WTC11 (cell line): Measurements from ENCODE around the gene INO80B. TPM values are rescaled to one million over a fixed set of nuclear protein-coding genes. Genes with fewer than 3 reads are reported as not detected.

Experiments
- ATAC-seq: fragments of 200-7000 bp; cut with Tn5 transposase; 2 replicates; pipeline ENCODE4 v1.10.0; 2021; ENCODE audit warnings: mild to moderate bottlenecking, moderate library complexity
- CTCF ChIA-PET: fragments of 300-600 bp; sonication (Branson Sonifier 250); formaldehyde crosslinking; loops from one replicate; lab custom pipeline; 2021; ENCODE audit warnings: antibody characterized with exemption; lab: Charles Lee
- POLR2A ChIA-PET: fragments of 350-600 bp; sonication (Branson Sonifier 250); formaldehyde crosslinking; loops from one replicate; lab custom pipeline; 2021; ENCODE audit warnings: antibody characterized with exemption; lab: Charles Lee
- DNase-seq: peaks from one replicate; pipeline ENCODE4 v3.0.0; 2021; ENCODE audit warnings: low spot score
- H3K27ac Mint-ChIP-seq: 2 replicates; pipeline ENCODE4 v1.8.0; 2021; ENCODE audit warnings: mixed read lengths
- H3K27me3 Mint-ChIP-seq: 2 replicates; pipeline ENCODE4 v1.8.0; 2021; ENCODE audit warnings: low read depth, mild to moderate bottlenecking, moderate library complexity, mixed read lengths
- H3K36me3 Mint-ChIP-seq: 2 replicates; pipeline ENCODE4 v1.8.0; 2021; ENCODE audit warnings: mixed read lengths
- H3K4me1 Mint-ChIP-seq: 2 replicates; pipeline ENCODE4 v1.8.0; 2022; ENCODE audit warnings: mixed read lengths
- H3K4me3 Mint-ChIP-seq: 2 replicates; pipeline ENCODE4 v1.8.0; 2021; ENCODE audit warnings: mild to moderate bottlenecking, moderate library complexity, mixed read lengths
- H3K9me3 Mint-ChIP-seq: 2 replicates; pipeline ENCODE4 v1.8.0; 2021; ENCODE audit warnings: mixed read lengths
- ARID4B ChIP-seq: sonication (generic); formaldehyde crosslinking; IDR thresholded peaks from 2 replicates; pipeline ENCODE4 v1.8.0; 2023; ENCODE audit warnings: missing genetic modification reagents, mild to moderate bottlenecking, borderline replicate concordance
- ATF1 ChIP-seq: sonication (generic); formaldehyde crosslinking; IDR thresholded peaks from 2 replicates; pipeline ENCODE4 v1.8.1; 2023; ENCODE audit warnings: mild to moderate bottlenecking, moderate library complexity, missing genetic modification reagents
- CDX4 ChIP-seq: fragments of 250-450 bp; sonication (Bioruptor Pico); IDR thresholded peaks from 2 replicates; pipeline ENCODE4 v1.9.0; 2021; ENCODE audit warnings: moderate library complexity, mild to moderate bottlenecking, inconsistent platforms, borderline replicate concordance
- CREB1 ChIP-seq: sonication (generic); formaldehyde crosslinking; IDR thresholded peaks from 2 replicates; pipeline ENCODE4 v1.8.0; 2023; ENCODE audit warnings: mild to moderate bottlenecking, missing genetic modification reagents
- ERG ChIP-seq: fragments of 250-450 bp; sonication (Bioruptor Pico); IDR thresholded peaks from 2 replicates; pipeline ENCODE4 v1.8.0; 2021; ENCODE audit warnings: mild to moderate bottlenecking
- FOXP1 ChIP-seq: sonication (generic); formaldehyde crosslinking; IDR thresholded peaks from 2 replicates; pipeline ENCODE4 v1.8.0; 2022; ENCODE audit warnings: missing genetic modification reagents, mild to moderate bottlenecking, moderate library complexity, borderline replicate concordance
- GABPB1 ChIP-seq: sonication (generic); formaldehyde crosslinking; IDR thresholded peaks from 2 replicates; pipeline ENCODE4 v1.8.1; 2023; ENCODE audit warnings: mild to moderate bottlenecking, missing genetic modification reagents
- GRHL2 ChIP-seq: fragments of 250-450 bp; sonication (Bioruptor Pico); IDR thresholded peaks from 2 replicates; pipeline ENCODE4 v1.8.0; 2022; ENCODE audit warnings: mild to moderate bottlenecking, moderate library complexity; ENCODE audit not compliant: insufficient replicate concordance, severe bottlenecking
- IRF1 ChIP-seq: sonication (generic); formaldehyde crosslinking; IDR thresholded peaks from 2 replicates; pipeline ENCODE4 v1.8.0; 2023; ENCODE audit warnings: missing genetic modification reagents
- MLX ChIP-seq: sonication (generic); formaldehyde crosslinking; IDR thresholded peaks from 2 replicates; pipeline ENCODE4 v1.8.1; 2023; ENCODE audit warnings: mild to moderate bottlenecking, missing genetic modification reagents, moderate library complexity
- NFE2L1 ChIP-seq: sonication (generic); formaldehyde crosslinking; IDR thresholded peaks from 2 replicates; pipeline ENCODE4 v1.8.1; 2023; ENCODE audit warnings: missing genetic modification reagents
- PREB ChIP-seq: sonication (generic); formaldehyde crosslinking; IDR thresholded peaks from 2 replicates; pipeline ENCODE4 v1.8.1; 2022; ENCODE audit warnings: mild to moderate bottlenecking, missing genetic modification reagents, moderate library complexity, borderline replicate concordance
- PRRX2 ChIP-seq: fragments of 250-450 bp; sonication (Bioruptor Pico); IDR thresholded peaks from 2 replicates; pipeline ENCODE4 v1.8.0; 2021; ENCODE audit warnings: mild to moderate bottlenecking
- SOX15 ChIP-seq: fragments of 250-450 bp; sonication (Bioruptor Pico); IDR thresholded peaks from 2 replicates; pipeline ENCODE4 v1.9.0; 2021; ENCODE audit warnings: mild to moderate bottlenecking
- SP1 ChIP-seq: sonication (generic); formaldehyde crosslinking; conservative IDR thresholded peaks from 2 replicates; pipeline ENCODE4 v1.8.1; 2022; ENCODE audit warnings: missing genetic modification reagents
- TCF7 ChIP-seq: sonication (generic); formaldehyde crosslinking; IDR thresholded peaks from 2 replicates; pipeline ENCODE4 v1.8.0; 2022; ENCODE audit warnings: mild to moderate bottlenecking, low read depth, missing genetic modification reagents, moderate library complexity
- USF2 ChIP-seq: sonication (generic); formaldehyde crosslinking; IDR thresholded peaks from 2 replicates; pipeline ENCODE4 v1.8.1; 2023; ENCODE audit warnings: mild to moderate bottlenecking, missing genetic modification reagents, moderate library complexity
- ZBTB21 ChIP-seq: sonication (generic); formaldehyde crosslinking; IDR thresholded peaks from 2 replicates; pipeline ENCODE4 v1.8.1; 2023; ENCODE audit warnings: mild to moderate bottlenecking, missing genetic modification reagents, borderline replicate concordance
- ZMAT4 ChIP-seq: fragments of 250-450 bp; sonication (Bioruptor Pico); IDR thresholded peaks from 2 replicates; pipeline ENCODE4 v1.9.0; 2021; ENCODE audit warnings: mild to moderate bottlenecking
- ZNF121 ChIP-seq: sonication (generic); formaldehyde crosslinking; IDR thresholded peaks from 2 replicates; pipeline ENCODE4 v1.8.0; 2023; ENCODE audit warnings: missing genetic modification reagents
- ZNF416 ChIP-seq: fragments of 250-450 bp; sonication (Bioruptor Pico); IDR thresholded peaks from 2 replicates; pipeline ENCODE4 v1.9.0; 2021; ENCODE audit warnings: mild to moderate bottlenecking, inconsistent platforms
- ZNF423 ChIP-seq: fragments of 250-450 bp; sonication (Bioruptor Pico); IDR thresholded peaks from 2 replicates; pipeline ENCODE4 v2.1.2; 2022; ENCODE audit warnings: mild to moderate bottlenecking, moderate library complexity
- total RNA-seq: library from RNA; stranded (reverse); gene quantifications from 3 replicates; pipeline ENCODE4 v1.2.3, GENCODE V29; 2021

The INO80B gene
- total RNA-seq, 1 experiment from 2014 or later: 20.2 TPM

GRCh38 chr2:74488643-74489481, 34.0 kb downstream of the INO80B start:
- Mint-ChIP-seq H3K4me3 (no peak overlapping the region), H3K27me3 (no peaks in the 10 kb centered on the region), H3K27ac (no peak overlapping the region), H3K4me1 (no peaks in the 10 kb centered on the region), H3K9me3 (no peaks in the 10 kb centered on the region), H3K36me3 (peaks cover 45% of the 10 kb centered on the region)
- peak; percentile 38; the same call in 1 of the 2 replicates for ATAC-seq
- ChIA-PET CTCF (interaction anchor here (1.0 to 1.1 kb wide), 2 partner anchors 9 to 84 kb away, joined by 3 to 4 read pairs; no protein-coding TSS in a partner anchor), POLR2A (no interaction called here)
- TF ChIP-seq ZNF423 (CRISPR knock-in tag): no peak
- TF ChIP-seq ZNF121: 0 out of 2 replicates have a peak, but pooled peaks have one; percentile 51
- TF ChIP-seq ZNF416 (CRISPR knock-in tag): no peak
- 0 out of 2 replicates have a peak, but pooled peaks have one; percentile 57 for TF ChIP-seq PREB (CRISPR knock-in tag)
- TF ChIP-seq CDX4 (CRISPR knock-in tag): no peak
- TF ChIP-seq FOXP1: no peak
- no peak for TF ChIP-seq ERG (CRISPR knock-in tag)
- no peak for TF ChIP-seq TCF7
- TF ChIP-seq IRF1: no peak
- no peak for TF ChIP-seq PRRX2 (CRISPR knock-in tag)
- TF ChIP-seq USF2 (CRISPR knock-in tag): no peak
- no peak for TF ChIP-seq GRHL2 (CRISPR knock-in tag)
- TF ChIP-seq ATF1 (CRISPR knock-in tag): no peak
- TF ChIP-seq GABPB1 (CRISPR knock-in tag): peak; percentile 56
- TF ChIP-seq SOX15: no peak
- no peak for DNase-seq

- Mint-ChIP-seq H3K9me3 (no peaks in the 10 kb centered on the region), H3K4me1 (no peaks in the 10 kb centered on the region), H3K27me3 (peaks cover 8% of the 10 kb centered on the region), H3K4me3 (no peak overlapping the region), H3K27ac (no peak overlapping the region), H3K36me3 (peaks cover 51% of the 10 kb centered on the region)
- ChIA-PET CTCF (interaction anchor here (0.6 to 1.1 kb wide), 3 partner anchors 8 to 83 kb away, joined by 3 to 4 read pairs (median 3); no protein-coding TSS in a partner anchor), POLR2A (no interaction called here)
- no peak for ATAC-seq
- no peak for DNase-seq
- no peak for TF ChIP-seq CREB1 (CRISPR knock-in tag)
- no peak for TF ChIP-seq SP1
- TF ChIP-seq NFE2L1 (CRISPR knock-in tag): no peak
- TF ChIP-seq TCF7: no peak
- TF ChIP-seq ZBTB21 (CRISPR knock-in tag): no peak
- no peak for TF ChIP-seq ARID4B (CRISPR knock-in tag)
- no peak for TF ChIP-seq MLX
- TF ChIP-seq ZMAT4: no peak
Observed at GRCh38 chr2:74489906-74490305, 35.0 kb downstream of the INO80B start.
